ENCODE data around the gene QPRT.

DNA sequence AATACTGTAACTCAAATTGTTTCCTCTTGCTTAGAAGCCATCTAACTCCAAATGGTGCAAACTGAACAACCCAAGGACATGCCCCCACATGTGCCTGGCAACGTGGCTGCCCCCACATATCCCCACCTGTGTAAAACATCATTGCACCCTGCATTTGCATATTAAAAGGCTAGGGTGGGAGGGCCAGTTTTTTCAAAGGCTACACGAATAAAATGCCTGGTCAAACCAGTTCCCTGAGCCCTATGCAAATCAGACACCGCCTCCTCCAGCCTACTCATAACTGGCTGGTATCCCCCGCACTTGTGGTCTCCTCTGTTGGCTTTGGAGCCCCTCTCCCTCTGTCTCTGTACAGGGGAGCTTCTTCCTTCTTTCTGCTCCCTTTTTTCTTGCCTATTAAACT is 40.1 kb downstream of the QPRT start:
- TF ChIP-seq POLR2AphosphoS5 (IDR thresholded peaks at IDR 0.05) (no peak), POLR2A (IDR thresholded peaks at IDR 0.05) (no peak)
- TF ChIP-seq, protein P1, sequence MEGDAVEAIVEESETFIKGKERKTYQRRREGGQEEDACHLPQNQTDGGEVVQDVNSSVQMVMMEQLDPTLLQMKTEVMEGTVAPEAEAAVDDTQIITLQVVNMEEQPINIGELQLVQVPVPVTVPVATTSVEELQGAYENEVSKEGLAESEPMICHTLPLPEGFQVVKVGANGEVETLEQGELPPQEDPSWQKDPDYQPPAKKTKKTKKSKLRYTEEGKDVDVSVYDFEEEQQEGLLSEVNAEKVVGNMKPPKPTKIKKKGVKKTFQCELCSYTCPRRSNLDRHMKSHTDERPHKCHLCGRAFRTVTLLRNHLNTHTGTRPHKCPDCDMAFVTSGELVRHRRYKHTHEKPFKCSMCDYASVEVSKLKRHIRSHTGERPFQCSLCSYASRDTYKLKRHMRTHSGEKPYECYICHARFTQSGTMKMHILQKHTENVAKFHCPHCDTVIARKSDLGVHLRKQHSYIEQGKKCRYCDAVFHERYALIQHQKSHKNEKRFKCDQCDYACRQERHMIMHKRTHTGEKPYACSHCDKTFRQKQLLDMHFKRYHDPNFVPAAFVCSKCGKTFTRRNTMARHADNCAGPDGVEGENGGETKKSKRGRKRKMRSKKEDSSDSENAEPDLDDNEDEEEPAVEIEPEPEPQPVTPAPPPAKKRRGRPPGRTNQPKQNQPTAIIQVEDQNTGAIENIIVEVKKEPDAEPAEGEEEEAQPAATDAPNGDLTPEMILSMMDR (IDR thresholded peaks at IDR 0.05), result no peak

All from sigmoid colon (tissue), 4 donors.